ENCODE data around the gene RNPC3. TPM values are rescaled to one million over a fixed set of nuclear protein-coding genes. Genes with fewer than 3 reads are reported as not detected.

The RNPC3 gene
- total and polyA plus RNA-seq, 7 donors = 6.2 to 42.4 (median 28.1) TPM

GRCh38 chr1:103514920-103515503 is 10.5 kb upstream of the RNPC3 start:
- H3K27me3 ChIP-seq = no peaks in the 10 kb centered on the region
- 31 to 35% methylated on average over 1 of the region's 1 CpG for WGBS, 2 donors
- intact Hi-C loops (cut with DNase I) = no loop called here
- no peak for DNase-seq
- no peaks in the 10 kb centered on the region for H3K36me3 ChIP-seq
- no peaks in the 10 kb centered on the region for H3K9me3 ChIP-seq
- no peak for TF ChIP-seq POLR2AphosphoS5 (IDR thresholded peaks at IDR 0.05)
- TF ChIP-seq CTCF (IDR thresholded peaks at IDR 0.05) = peak; percentile 31 to 68 (median 52)
- H3K4me1 ChIP-seq = no peaks in the 10 kb centered on the region
- H3K4me3 ChIP-seq = no peak overlapping the region
- H3K27ac ChIP-seq = no peak overlapping the region

GRCh38 chr1:103516283-103516682 is 9.2 kb upstream of the RNPC3 start:
- 94 to 95% methylated on average over 2 of the region's 2 CpGs for WGBS, 2 donors
- Histone ChIP-seq H3K27ac (no peak overlapping the region), H3K4me1 (no peaks in the 10 kb centered on the region), H3K27me3 (no peaks in the 10 kb centered on the region), H3K36me3 (no peaks in the 10 kb centered on the region), H3K4me3 (no peak overlapping the region), H3K9me3 (no peaks in the 10 kb centered on the region)
- TF ChIP-seq CTCF (IDR thresholded peaks at IDR 0.05) (no peak), POLR2A (IDR thresholded peaks at IDR 0.05) (no peak), EP300 (IDR thresholded peaks at IDR 0.05) (no peak), POLR2AphosphoS5 (IDR thresholded peaks at IDR 0.05) (no peak)
- intact Hi-C loops (cut with DNase I) = no loop called here
- no peak for DNase-seq

DNA sequence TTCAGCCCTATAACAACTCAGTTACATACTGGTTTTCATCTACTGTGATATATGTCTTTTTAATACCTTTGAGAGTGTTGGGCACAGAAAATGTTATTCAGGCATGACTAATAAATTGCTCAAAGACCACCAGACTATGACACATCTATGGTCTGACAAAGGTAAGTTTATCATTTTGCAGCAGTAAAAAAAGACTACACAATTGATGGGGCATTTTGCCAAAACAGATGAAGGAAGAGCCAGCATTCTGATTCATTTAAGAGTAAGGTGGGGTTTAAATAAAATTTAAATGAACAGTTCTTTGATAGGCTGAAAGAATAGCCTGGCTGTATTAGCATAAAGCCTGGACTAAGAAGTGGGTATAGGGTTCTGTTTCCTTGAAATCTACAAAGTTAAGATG is 8.8 kb upstream of the RNPC3 start:
- no peaks in the 10 kb centered on the region for H3K9me3 ChIP-seq
- TF ChIP-seq CTCF (IDR thresholded peaks at IDR 0.05) (no peak), POLR2AphosphoS5 (IDR thresholded peaks at IDR 0.05) (no peak), POLR2A (IDR thresholded peaks at IDR 0.05) (no peak), EP300 (IDR thresholded peaks at IDR 0.05) (no peak)
- no peak overlapping the region for H3K4me3 ChIP-seq
- intact Hi-C loops (cut with DNase I) = no loop called here
- no peaks in the 10 kb centered on the region for H3K4me1 ChIP-seq
- H3K36me3 ChIP-seq = no peaks in the 10 kb centered on the region
- H3K27me3 ChIP-seq = no peaks in the 10 kb centered on the region
- H3K27ac ChIP-seq = no peak overlapping the region
- DNase-seq = no peak

DNA sequence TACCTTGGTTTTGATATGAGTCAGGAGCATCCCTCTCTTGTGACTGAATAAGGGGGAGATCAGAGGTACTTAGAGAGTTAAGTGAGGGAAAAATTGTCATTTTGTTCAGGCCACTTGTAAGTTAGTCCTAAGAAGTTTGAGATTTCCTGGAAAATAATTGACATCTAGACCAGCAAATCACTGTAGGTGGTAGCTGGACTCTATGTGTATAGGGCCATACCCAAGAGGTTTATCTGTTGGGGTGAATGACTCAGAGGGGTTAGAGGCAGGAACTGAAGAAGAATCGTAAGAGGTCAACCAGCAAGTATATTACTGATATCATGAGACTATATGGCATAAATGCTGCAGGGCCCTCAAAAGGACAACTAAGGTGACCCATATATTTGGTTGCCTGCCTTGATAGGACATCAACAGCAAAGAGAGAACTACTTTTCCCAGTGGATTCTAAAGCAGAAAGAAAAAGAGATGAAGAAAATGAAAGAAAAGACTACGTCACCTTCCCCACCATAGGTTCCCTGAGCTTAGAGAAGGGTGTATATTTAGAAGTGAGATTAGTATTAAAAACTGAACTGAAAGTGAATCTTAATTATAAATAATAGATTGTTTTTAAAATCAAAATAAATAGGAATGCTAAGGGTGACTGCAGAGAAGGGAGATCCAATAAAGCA is 8.0 kb upstream of the RNPC3 start:
- Histone ChIP-seq H3K9me3 (no peaks in the 10 kb centered on the region), H3K27me3 (no peaks in the 10 kb centered on the region), H3K27ac (no peak overlapping the region), H3K4me3 (no peak overlapping the region), H3K4me1 (no peaks in the 10 kb centered on the region), H3K36me3 (no peaks in the 10 kb centered on the region)
- no peak for DNase-seq
- WGBS, 2 donors = 75 to 78% methylated on average over 2 of the region's 2 CpGs
- TF ChIP-seq POLR2A (IDR thresholded peaks at IDR 0.05) (no peak), EP300 (IDR thresholded peaks at IDR 0.05) (no peak), POLR2AphosphoS5 (IDR thresholded peaks at IDR 0.05) (no peak), CTCF (IDR thresholded peaks at IDR 0.05) (no peak)
- intact Hi-C loops (cut with DNase I) = no loop called here

DNA sequence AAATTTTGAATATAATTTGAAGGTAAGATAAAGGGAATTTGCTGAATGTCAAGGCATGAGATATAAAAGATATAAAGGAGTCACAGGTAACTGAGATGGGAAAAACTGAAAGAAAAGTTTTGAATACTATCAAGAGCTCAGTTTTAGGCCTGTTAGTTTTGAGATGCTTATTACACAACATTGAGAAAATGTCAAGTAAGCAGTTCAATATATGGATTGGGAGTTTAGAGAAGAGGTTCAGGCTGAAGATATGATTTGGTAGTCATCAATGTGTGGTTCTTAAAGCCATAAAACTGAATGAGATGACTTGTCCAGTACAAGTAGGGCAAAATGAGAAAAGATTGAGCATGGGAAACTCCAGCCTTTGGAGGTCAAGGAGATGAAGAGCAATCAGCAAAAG is 4.7 kb upstream of the RNPC3 start:
- Histone ChIP-seq H3K27me3 (no peaks in the 10 kb centered on the region), H3K4me1 (peaks cover 0 to 5% (median 0%) of the 10 kb centered on the region in 4 donors), H3K9me3 (no peaks in the 10 kb centered on the region), H3K36me3 (no peaks in the 10 kb centered on the region), H3K4me3 (no peak overlapping the region), H3K27ac (no peak overlapping the region)
- DNase-seq = no peak
- intact Hi-C loops (cut with DNase I) = no loop called here
- TF ChIP-seq POLR2A (IDR thresholded peaks at IDR 0.05) (no peak), CTCF (IDR thresholded peaks at IDR 0.05) (no peak), POLR2AphosphoS5 (IDR thresholded peaks at IDR 0.05) (no peak), EP300 (IDR thresholded peaks at IDR 0.05) (no peak)
